Measurements from ENCODE around the gene PEPD. TPM values are rescaled to one million over a fixed set of nuclear protein-coding genes. Genes with fewer than 3 reads are reported as not detected.

Gene PEPD
- total and polyA plus RNA-seq, 4 donors, result 37.3 to 211 (median 117) TPM

GRCh38 chr19:33550768-33551167 lies 29.2 kb upstream of the PEPD start:
- H3K9me3 ChIP-seq (ENCODE audit: control insufficient read depth in 4 of 4, low read length in 3 of 4), result peaks cover 0 to under 1% (median 0%) of the 10 kb centered on the region in 4 donors
- WGBS, result 89% methylated on average over 5 of the region's 5 CpGs
- no peak for TF ChIP-seq FOXA2 (IDR thresholded peaks at IDR 0.05)
- no peak for TF ChIP-seq ZBTB33 (IDR thresholded peaks at IDR 0.05)
- no peak for TF ChIP-seq MAX (IDR thresholded peaks at IDR 0.05)
- H3K27ac ChIP-seq (ENCODE audit: low read depth in 1 of 2, low read length in 2 of 2), result no peak overlapping the region
- H3K4me3 ChIP-seq (ENCODE audit: low read depth in 1 of 3, low read length in 3 of 3), result no peak overlapping the region
- H3K27me3 ChIP-seq (ENCODE audit: control insufficient read depth in 4 of 4, insufficient read depth in 4 of 4, low read length in 3 of 4), result no peaks in the 10 kb centered on the region
- no peaks in the 10 kb centered on the region for H3K4me1 ChIP-seq (ENCODE audit: control insufficient read depth in 4 of 4, insufficient read depth in 4 of 4, low read length in 3 of 4)
- no peak overlapping the region for H3K9ac ChIP-seq (ENCODE audit: low read depth in 1 of 2, low read length in 2 of 2)
- DNase-seq (ENCODE audit: low spot score), result no peak
- no peaks in the 10 kb centered on the region for H3K36me3 ChIP-seq (ENCODE audit: control insufficient read depth in 4 of 4, insufficient read depth in 3 of 4, low read depth in 1 of 4, low read length in 3 of 4)

GRCh38 chr19:33547676-33548075 lies 26.1 kb upstream of the PEPD start:
- H3K9ac ChIP-seq (ENCODE audit: low read depth in 1 of 2, low read length in 2 of 2), result no peak overlapping the region
- TF ChIP-seq ATF3 (IDR thresholded peaks at IDR 0.05) (no peak), YY1 (IDR thresholded peaks at IDR 0.05) (no peak), EGR1 (IDR thresholded peaks at IDR 0.05; ENCODE audit: low read depth in 2 of 2) (no peak), FOXA2 (IDR thresholded peaks at IDR 0.05) (no peak), MAX (IDR thresholded peaks at IDR 0.05) (no peak), HNF4G (IDR thresholded peaks at IDR 0.05) (no peak), SP1 (IDR thresholded peaks at IDR 0.05) (no peak), GABPA (IDR thresholded peaks at IDR 0.05 in 1 of 2, conservative IDR thresholded peaks at IDR 0.05 in 1 of 2) (no peak), RXRA (IDR thresholded peaks at IDR 0.05) (no peak), REST (IDR thresholded peaks at IDR 0.05) (no peak), NR2F2 (IDR thresholded peaks at IDR 0.05) (no peak), ZBTB33 (IDR thresholded peaks at IDR 0.05) (no peak), RAD21 (IDR thresholded peaks at IDR 0.05) (no peak), CTCF (IDR thresholded peaks at IDR 0.05; ENCODE audit: low read depth, low read length, missing input control) (no peak), JUND (IDR thresholded peaks at IDR 0.05) (no peak), HNF4A (conservative IDR thresholded peaks at IDR 0.05) (no peak), FOXA1 (IDR thresholded peaks at IDR 0.05) (no peak)
- no peaks in the 10 kb centered on the region for H3K27me3 ChIP-seq (ENCODE audit: control insufficient read depth in 4 of 4, insufficient read depth in 4 of 4, low read length in 3 of 4)
- H3K4me1 ChIP-seq (ENCODE audit: control insufficient read depth in 4 of 4, insufficient read depth in 4 of 4, low read length in 3 of 4), result no peaks in the 10 kb centered on the region
- no peaks in the 10 kb centered on the region for H3K36me3 ChIP-seq (ENCODE audit: control insufficient read depth in 4 of 4, insufficient read depth in 3 of 4, low read depth in 1 of 4, low read length in 3 of 4)
- no peak overlapping the region for H3K4me3 ChIP-seq (ENCODE audit: low read depth in 1 of 3, low read length in 3 of 3)
- no peak for DNase-seq (ENCODE audit: low spot score)
- 76% methylated on average over 3 of the region's 3 CpGs for WGBS
- H3K9me3 ChIP-seq (ENCODE audit: control insufficient read depth in 4 of 4, low read length in 3 of 4), result peaks cover 0 to 3% (median 1%) of the 10 kb centered on the region in 4 donors
- no peak overlapping the region for H3K27ac ChIP-seq (ENCODE audit: low read depth in 1 of 2, low read length in 2 of 2)

Data from liver (tissue), 9 donors.